Hair follicle dermal papilla cell (primary cell): ENCODE data around the gene AATK. TPM values are rescaled to one million over a fixed set of nuclear protein-coding genes. Genes with fewer than 3 reads are reported as not detected.

ENCODE experiments used
- small RNA-seq: library from RNA; depleted of rRNA; stranded (forward); fragments of <200 nt; gene quantifications from one replicate; pipeline ENCODE3, GENCODE V24; 2012
- total RNA-seq: library from RNA; depleted of rRNA; stranded (reverse); fragments of >200 nt; gene quantifications from 2 replicates; pipeline ENCODE4 v1.2.3, GENCODE V29; 2012

AATK gene
- 0.12 and 0.16 TPM in 2 replicates for total RNA-seq

GRCh38 chr17:81166033-81166492 lies at the start of gene AATK:
TSS of gene AATK (minus strand) at chr17:81166221. CDS start at chr17:81165992, 229 bp downstream.

GRCh38 chr17:81165246-81166032 lies 582 bp downstream of the AATK start, which contains the start of gene PVALEF:
TSS of gene PVALEF (plus strand) at chr17:81165507. CDS start at chr17:81181227, 15,720 bp downstream.

Small RNA genes lying within 50 kb of the gene (small RNA-seq; reads per million reads assigned to genes)
- gene MIR1250 (not detected), gene MIR3065 (2.5 reads per million, percentile 55 among the genes with 10 or more reads in this experiment), gene MIR657 (not detected)

Other genes starting within 250 kb of the AATK start
- 22.1 and 22.7 TPM in 2 replicates for gene CHMP6, start 174.4 kb downstream of the AATK start, total RNA-seq
- 21.7 and 24.7 TPM in 2 replicates for gene BAIAP2, start 131.1 kb downstream of the AATK start, total RNA-seq
- gene PVALEF, start 714 bp downstream of the AATK start, total RNA-seq: not detected in 2 replicates
- 7.4 and 10.4 TPM in 2 replicates for gene CEP131, start 56.7 kb upstream of the AATK start, total RNA-seq
- gene TEPSIN, start 72.8 kb upstream of the AATK start, total RNA-seq: 19.6 and 21.7 TPM in 2 replicates
- 9.9 and 13.0 TPM in 2 replicates for gene NDUFAF8, start 73.1 kb upstream of the AATK start, total RNA-seq
- 60.6 and 64.4 TPM in 2 replicates for gene SLC38A10, start 129.1 kb upstream of the AATK start, total RNA-seq
- gene BAHCC1, start 229.2 kb upstream of the AATK start, total RNA-seq: 16.3 and 25.5 TPM in 2 replicates